HG03095 (cell line): ENCODE measurements around the gene NDUFA8.

Experiments
- ATAC-seq: cut with Tn5 transposase; IDR thresholded peaks from one replicate; pipeline ENCODE4 v1.9.1; 2021; ENCODE audit warnings: moderate library complexity; ENCODE audit not compliant: unreplicated experiment

NDUFA8 gene

GRCh38 chr9:122159026-122159924, at the start of gene NDUFA8, which contains the start of gene MORN5:
NDUFA8 (minus strand) TSS chr9:122159779; CDS start chr9:122159677, 102 bp downstream.
MORN5 (plus strand) TSS chr9:122159908; CDS start chr9:122159973, 65 bp downstream.
- ATAC-seq, result peak; percentile 91

GRCh38 chr9:122207096-122207495, 47.5 kb upstream of the NDUFA8 start:
- no peak for ATAC-seq

- ATAC-seq, result no peak
Measured at GRCh38 chr9:122206118-122207046, 46.8 kb upstream of the NDUFA8 start.

GRCh38 chr9:122205176-122205575, 45.6 kb upstream of the NDUFA8 start:
- ATAC-seq, result no peak

GRCh38 chr9:122204491-122204890, 44.9 kb upstream of the NDUFA8 start:
- no peak for ATAC-seq

- no peak for ATAC-seq
Measured at GRCh38 chr9:122204055-122204454, 44.5 kb upstream of the NDUFA8 start.

- no peak for ATAC-seq
Measured at GRCh38 chr9:122202111-122202510, 42.5 kb upstream of the NDUFA8 start.

GRCh38 chr9:122201641-122202040, 42.1 kb upstream of the NDUFA8 start:
- ATAC-seq, result no peak

- ATAC-seq, result no peak
Measured at GRCh38 chr9:122200960-122201595, 41.5 kb upstream of the NDUFA8 start.

GRCh38 chr9:122197882-122198281, 38.3 kb upstream of the NDUFA8 start:
- ATAC-seq, result no peak

GRCh38 chr9:122197426-122197825, 37.8 kb upstream of the NDUFA8 start:
- no peak for ATAC-seq

GRCh38 chr9:122195875-122196274, 36.3 kb upstream of the NDUFA8 start:
- ATAC-seq, result no peak

- no peak for ATAC-seq
Measured at GRCh38 chr9:122193651-122194050, 34.1 kb upstream of the NDUFA8 start.

GRCh38 chr9:122192914-122193525, 33.4 kb upstream of the NDUFA8 start:
- ATAC-seq, result no peak

- ATAC-seq, result no peak
Measured at GRCh38 chr9:122192261-122192875, 32.8 kb upstream of the NDUFA8 start.

GRCh38 chr9:122191584-122191983, 32.0 kb upstream of the NDUFA8 start:
- no peak for ATAC-seq

- ATAC-seq, result no peak
Measured at GRCh38 chr9:122190597-122191381, 31.2 kb upstream of the NDUFA8 start.

GRCh38 chr9:122188369-122188768, 28.8 kb upstream of the NDUFA8 start:
- no peak for ATAC-seq

- no peak for ATAC-seq
Measured at GRCh38 chr9:122186777-122187470, 27.3 kb upstream of the NDUFA8 start.
